LNCaP clone FGC (cell line): ENCODE results near the gene RAD51B.

Source experiments
- DNase-seq: peaks from one replicate; pipeline ENCODE4 v3.0.0-alpha.2; 2011; ENCODE audit warnings: low read depth
- H3K4me3 ChIP-seq: 2 replicates; pipeline ENCODE4 v1.5.1; 2011; ENCODE audit warnings: mild to moderate bottlenecking, low read depth, low read length, control low read depth
- CTCF ChIP-seq: IDR thresholded peaks from 2 replicates; pipeline ENCODE4 v1.5.1; 2012; ENCODE audit warnings: mild to moderate bottlenecking; ENCODE audit not compliant: control insufficient read depth, insufficient read depth; ENCODE audit errors: extremely low read depth

RAD51B gene

DNA sequence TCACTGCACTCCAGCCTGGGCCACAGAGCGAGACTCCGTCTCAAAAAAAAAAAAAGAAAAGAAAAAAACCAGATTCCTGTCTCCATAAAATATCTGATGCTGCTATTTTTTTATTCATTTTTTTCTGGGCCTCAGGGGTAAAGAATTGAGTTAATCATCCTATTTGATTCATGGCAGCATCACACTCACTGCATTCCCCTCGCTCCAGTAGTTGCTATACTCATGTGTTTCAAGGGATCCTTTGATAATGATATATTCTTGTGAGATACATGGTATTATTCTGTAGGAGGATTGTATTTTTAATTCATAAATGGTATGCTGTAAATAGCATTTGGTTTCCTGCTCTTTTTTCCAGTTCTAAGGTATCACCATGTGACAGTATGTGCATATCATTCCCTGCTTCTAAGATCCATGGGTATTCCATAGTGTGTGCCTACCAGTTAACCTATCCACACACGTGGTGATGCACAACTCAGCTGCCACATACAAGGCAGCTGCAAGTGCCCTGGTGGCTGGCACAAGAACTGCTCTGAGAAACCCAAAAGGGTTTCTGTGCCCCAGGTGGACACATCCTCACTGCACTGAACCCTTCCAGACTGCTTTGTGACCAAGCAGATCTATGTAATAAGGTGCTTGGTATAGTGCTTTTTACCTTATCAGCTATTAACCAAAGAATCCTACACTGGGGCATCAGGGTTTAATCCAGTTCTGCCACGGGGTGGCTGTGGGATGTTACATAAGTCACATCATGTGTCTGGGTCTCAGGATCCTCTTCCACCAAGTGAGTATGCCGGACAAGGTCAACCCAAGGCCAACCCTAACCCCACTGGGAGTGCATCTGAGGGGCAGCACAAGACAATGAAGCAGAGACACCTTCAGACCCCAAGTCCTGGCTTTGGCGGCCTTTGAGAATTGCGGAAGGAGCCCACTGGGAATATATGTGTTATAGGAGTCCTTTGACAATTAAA lies 898.7 kb downstream of the RAD51B start:
- no peak for TF ChIP-seq CTCF
- no peak overlapping the region for H3K4me3 ChIP-seq
- DNase-seq: no peak

GRCh38 chr14:68719634-68720384 lies 900.2 kb downstream of the RAD51B start:
- no peak overlapping the region for H3K4me3 ChIP-seq
- TF ChIP-seq CTCF: no peak
- no peak for DNase-seq

DNA sequence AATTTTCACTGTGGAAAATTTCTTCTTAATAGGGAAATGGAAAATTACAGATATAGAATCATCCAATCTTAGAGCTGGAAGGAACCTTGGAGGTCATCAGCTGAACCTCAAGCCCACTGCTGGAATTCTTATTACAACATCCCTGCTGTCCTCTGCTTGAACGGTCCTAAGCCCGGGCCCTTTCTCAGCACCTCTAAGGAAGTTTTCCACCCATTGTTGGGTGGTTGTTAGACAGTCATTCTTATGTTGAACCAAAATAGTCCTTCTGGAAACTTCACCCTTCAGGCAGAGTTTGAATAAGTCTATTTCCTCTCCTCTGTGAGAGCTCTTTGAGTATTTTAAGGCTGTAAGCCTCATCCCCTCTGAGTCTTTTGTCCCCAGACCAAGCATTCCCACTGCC lies 902.6 kb downstream of the RAD51B start:
- no peak overlapping the region for H3K4me3 ChIP-seq
- DNase-seq: no peak
- no peak for TF ChIP-seq CTCF

DNA sequence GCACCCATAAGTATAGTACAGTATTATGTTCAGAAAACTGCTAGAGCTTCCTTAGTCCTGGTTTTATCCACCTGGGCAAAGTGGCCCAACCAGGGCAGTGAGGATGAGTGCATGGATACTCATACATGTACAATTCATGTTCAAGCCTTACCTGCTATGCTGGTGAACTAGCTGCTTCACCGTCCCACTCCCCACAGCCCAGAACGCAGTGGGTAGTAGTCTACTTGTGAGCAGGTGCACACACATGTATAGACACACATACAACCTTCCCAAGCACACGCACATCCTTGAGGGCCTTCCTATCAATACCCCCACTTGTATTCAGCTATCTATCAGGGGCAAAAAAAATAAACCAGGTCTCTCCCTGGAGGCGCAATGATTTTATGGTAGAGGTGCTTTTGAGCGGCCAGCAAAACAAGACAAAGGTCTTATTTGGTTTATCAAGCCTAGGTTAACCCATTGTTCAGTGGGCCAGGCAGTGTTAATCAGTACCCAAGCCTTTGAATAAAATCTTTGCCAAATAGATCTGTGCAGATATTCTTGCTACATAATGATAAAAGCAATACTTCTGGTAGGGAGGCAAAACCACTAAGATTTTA lies 903.5 kb downstream of the RAD51B start:
- H3K4me3 ChIP-seq: no peak overlapping the region
- TF ChIP-seq CTCF: no peak
- no peak for DNase-seq

GRCh38 chr14:68723808-68724268 lies 904.3 kb downstream of the RAD51B start:
- no peak for DNase-seq
- no peak for TF ChIP-seq CTCF
- no peak overlapping the region for H3K4me3 ChIP-seq

DNA sequence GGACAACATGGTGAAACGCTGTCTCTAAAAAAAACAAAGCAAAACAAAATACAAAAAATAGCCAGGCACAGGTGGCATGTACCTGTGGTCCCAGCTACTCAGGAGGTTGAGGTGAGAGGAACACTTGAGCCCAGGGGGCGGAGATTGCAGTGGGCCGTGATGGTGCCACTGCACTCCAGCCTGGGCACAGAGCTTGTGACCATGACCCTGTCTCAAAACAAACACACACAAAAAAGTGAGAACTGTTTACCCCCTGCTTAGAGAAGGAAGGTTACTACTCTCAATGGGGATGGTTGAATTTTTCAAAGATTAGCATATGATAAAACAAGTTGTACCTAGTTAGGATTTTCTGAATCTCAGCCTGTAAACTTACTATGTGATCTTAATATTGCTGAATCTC lies 905.3 kb downstream of the RAD51B start:
- no peak for TF ChIP-seq CTCF
- H3K4me3 ChIP-seq: no peak overlapping the region
- no peak for DNase-seq
